H54 (cell line): ENCODE results near the gene TRIM72.
"Not testable (repeated sequence)": the region's sequence is repeated elsewhere in the genome, so short reads cannot be mapped to it uniquely, and the experiment has no call there.

ENCODE experiments used
- DNase-seq: peaks from one replicate; pipeline ENCODE4 v3.0.0; 2011; ENCODE audit warnings: low spot score, mixed read lengths; ENCODE audit not compliant: insufficient read length
- FAIRE-seq: peaks from 3 replicates; lab custom pipeline; 2011; peaks lifted over from hg19 to GRCh38; lab: Jason Lieb, UNC
- POLR2A ChIP-seq: IDR thresholded peaks from 2 replicates; pipeline ENCODE4 v1.6.1; 2011; ENCODE audit warnings: low read depth, mild to moderate bottlenecking, low read length

Gene TRIM72

DNA sequence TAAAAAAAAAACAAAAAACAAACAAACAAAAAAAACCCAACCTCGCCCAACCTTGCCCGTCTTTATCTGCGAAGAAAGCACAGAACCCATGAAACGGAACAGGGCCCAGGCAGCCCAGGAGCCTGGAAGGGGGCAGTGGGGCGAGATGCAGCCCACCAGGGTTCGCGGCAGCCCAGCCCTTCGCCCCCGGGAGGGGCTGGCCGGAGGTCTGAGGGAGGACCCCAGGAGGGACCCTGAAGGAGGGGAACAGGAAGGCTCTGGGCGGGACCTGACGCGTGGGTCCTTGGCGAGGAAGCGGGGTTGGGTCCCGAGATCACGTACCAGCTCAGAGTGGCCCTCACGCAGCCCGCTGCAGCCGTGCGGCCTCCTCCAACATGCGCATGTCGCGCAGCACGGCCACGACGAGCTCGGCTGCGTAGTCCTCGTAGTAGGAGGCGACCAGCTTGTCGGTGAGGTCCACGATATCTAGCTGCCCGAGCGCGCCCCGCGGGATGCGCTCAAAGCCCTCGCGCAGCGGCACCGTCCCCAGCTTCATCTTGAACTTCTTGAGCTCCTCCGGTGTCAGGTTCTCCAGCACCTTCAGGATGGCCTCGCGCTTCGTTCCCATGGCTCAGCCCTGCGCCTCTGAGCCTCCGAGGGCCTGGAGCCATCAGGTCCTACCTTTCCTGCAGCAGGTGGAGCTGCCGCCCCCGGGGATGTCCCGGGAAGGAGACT, 2.7 kb downstream of the TRIM72 start, which contains the start of gene PYDC1:
Gene PYDC1, minus strand, starts transcription at position 714 of the 714 bp plus-strand sequence. Its CDS starts 107 bp downstream, at position 607.
- FAIRE-seq (no peak), DNase-seq (no peak)
- no peak for TF ChIP-seq POLR2A

- no peak for TF ChIP-seq POLR2A
- no peak for DNase-seq
These were observed 3.2 kb downstream of the TRIM72 start for GRCh38 chr16:31217136-31217530.

DNA sequence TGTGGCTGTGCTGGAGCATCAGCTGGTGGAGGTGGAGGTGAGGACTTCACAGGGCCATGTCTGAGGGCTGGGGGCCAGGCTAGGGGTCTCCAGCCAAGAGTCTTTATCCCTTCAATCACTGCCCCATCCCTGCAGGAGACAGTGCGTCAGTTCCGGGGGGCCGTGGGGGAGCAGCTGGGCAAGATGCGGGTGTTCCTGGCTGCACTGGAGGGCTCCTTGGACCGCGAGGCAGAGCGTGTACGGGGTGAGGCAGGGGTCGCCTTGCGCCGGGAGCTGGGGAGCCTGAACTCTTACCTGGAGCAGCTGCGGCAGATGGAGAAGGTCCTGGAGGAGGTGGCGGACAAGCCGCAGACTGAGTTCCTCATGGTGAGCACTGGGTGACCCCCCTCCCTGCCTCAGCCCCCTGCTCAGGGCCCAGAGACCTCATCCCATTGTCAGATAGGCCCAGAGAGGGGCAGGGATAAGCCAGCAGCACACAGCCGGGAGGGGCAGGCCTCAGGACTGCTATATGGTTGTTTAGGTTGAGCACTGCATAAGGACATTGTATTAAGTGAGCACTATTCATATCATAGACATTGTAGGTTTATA, 5.3 kb downstream of the TRIM72 start:
- DNase-seq: no peak
- TF ChIP-seq POLR2A: no peak
- FAIRE-seq: no peak

More at GRCh38 chr16:31217136-31217530, 3.2 kb downstream of the TRIM72 start:
- no peak for FAIRE-seq

DNA sequence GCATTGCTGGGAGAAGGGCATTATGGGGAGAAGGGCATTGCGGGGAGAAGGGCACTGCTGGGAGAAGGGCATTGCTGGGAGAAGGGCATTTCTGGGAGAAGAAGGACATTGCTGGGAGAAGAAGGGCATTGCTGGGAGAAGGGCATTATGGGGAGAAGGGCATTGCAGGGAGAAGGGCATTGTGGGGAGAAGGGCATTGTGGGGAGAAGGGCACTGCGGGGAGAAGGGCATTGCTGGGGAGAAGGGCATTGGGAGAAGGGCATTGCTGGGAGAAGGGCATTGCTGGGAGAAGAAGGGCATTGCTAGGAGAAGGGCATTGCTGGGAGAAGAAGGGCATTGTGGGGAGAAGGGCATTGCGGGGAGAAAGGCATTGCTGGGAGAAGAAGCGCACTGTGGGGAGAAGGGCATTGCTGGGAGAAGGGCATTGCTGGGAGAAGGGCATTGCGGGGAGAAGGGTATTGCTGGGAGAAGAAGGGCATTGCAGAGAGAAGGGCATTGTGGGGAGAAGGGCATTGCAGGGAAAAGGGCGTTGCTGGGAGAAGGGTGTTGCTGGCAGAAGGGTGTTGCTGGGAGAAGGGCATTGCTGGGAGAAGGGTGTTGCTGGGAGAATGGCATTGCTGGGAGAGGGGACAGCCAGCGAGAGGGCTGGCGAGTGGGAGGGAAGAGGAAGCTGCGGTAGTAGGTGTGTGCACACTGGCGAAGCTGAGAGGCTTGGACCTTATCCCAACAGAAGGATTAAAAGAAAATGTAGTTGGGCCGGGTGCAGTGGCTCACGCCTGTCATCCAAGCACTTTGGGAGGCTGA, 7.6 kb downstream of the TRIM72 start:
- FAIRE-seq (no peak), DNase-seq (no peak)
- no peak for TF ChIP-seq POLR2A

GRCh38 chr16:31223044-31223443, 9.1 kb downstream of the TRIM72 start:
- TF ChIP-seq POLR2A: no peak

DNA sequence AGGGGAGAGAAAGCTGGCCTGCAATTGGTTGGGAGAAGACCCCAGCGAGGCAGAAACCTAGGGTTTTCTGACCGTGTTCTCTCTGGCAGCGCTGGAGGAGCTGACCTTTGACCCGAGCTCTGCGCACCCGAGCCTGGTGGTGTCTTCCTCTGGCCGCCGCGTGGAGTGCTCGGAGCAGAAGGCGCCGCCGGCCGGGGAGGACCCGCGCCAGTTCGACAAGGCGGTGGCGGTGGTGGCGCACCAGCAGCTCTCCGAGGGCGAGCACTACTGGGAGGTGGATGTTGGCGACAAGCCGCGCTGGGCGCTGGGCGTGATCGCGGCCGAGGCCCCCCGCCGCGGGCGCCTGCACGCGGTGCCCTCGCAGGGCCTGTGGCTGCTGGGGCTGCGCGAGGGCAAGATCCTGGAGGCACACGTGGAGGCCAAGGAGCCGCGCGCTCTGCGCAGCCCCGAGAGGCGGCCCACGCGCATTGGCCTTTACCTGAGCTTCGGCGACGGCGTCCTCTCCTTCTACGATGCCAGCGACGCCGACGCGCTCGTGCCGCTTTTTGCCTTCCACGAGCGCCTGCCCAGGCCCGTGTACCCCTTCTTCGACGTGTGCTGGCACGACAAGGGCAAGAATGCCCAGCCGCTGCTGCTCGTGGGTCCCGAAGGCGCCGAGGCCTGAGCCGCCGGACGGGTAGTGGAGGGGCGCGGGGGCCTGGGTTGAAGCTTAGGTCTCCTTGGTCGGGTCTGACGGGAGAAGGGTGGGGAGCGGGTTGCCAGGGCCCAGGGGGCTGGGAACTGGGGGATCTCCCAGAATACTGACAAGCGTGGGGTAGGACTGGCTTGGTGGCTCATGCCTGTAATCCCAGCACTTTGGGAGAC, 10.4 kb downstream of the TRIM72 start:
- DNase-seq: no peak
- no peak for TF ChIP-seq POLR2A
- FAIRE-seq: no peak

More at GRCh38 chr16:31223044-31223443, 9.1 kb downstream of the TRIM72 start:
- no peak for DNase-seq
- FAIRE-seq: no peak

DNA sequence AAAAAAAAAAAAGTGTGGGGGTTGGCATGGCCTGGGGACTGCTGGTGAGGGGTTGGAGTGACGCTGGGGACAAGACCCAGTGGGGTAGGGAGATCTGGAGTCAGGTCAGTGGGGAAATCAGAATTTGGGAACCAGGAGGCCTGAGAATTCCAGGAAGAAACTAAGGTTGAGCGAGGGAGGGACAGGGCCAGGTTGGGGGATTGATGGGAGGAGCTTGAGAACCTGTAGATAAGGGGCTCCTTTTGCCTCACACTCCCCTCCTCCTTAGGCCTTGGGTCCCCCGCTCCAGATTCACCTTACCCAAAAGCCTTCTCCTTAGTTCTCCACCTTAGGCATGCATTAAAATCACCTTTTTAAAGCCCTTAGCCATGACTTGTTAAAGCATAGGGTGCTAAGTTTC, 11.3 kb downstream of the TRIM72 start:
- no peak for FAIRE-seq
- TF ChIP-seq POLR2A: no peak
- DNase-seq: no peak

- no peak for DNase-seq
- TF ChIP-seq POLR2A: no peak
- FAIRE-seq: no peak
These were observed 14.3 kb downstream of the TRIM72 start for GRCh38 chr16:31228206-31228605.

- no peak for TF ChIP-seq POLR2A
- no peak for FAIRE-seq
- no peak for DNase-seq
These were observed 15.6 kb downstream of the TRIM72 start for GRCh38 chr16:31229501-31229900.

GRCh38 chr16:31238041-31238440, 24.1 kb downstream of the TRIM72 start:
- FAIRE-seq: no peak
- no peak for DNase-seq
- TF ChIP-seq POLR2A: no peak

GRCh38 chr16:31242206-31242605, 28.3 kb downstream of the TRIM72 start:
- FAIRE-seq (no peak), DNase-seq (no peak)
- no peak for TF ChIP-seq POLR2A

- TF ChIP-seq POLR2A: no peak
- DNase-seq: no peak
- FAIRE-seq: no peak
These were observed 30.1 kb downstream of the TRIM72 start for GRCh38 chr16:31243734-31244670.

GRCh38 chr16:31245598-31245997, 31.7 kb downstream of the TRIM72 start:
- not testable (repeated sequence) for DNase-seq, FAIRE-seq
